ENCODE results near the gene B4GALT5.
"Not testable (repeated sequence)": the region's sequence is repeated elsewhere in the genome, so short reads cannot be mapped to it uniquely, and the experiment has no call there.

The B4GALT5 gene

GRCh38 chr20:49671433-49671832, 42.2 kb downstream of the B4GALT5 start:
- TF ChIP-seq CTCF (IDR thresholded peaks at IDR 0.05; ENCODE audit: insufficient read depth, low read depth, low read length, missing control alignments) = no peak
- H3K4me3 ChIP-seq (ENCODE audit: low read length) = no peak overlapping the region

DNA sequence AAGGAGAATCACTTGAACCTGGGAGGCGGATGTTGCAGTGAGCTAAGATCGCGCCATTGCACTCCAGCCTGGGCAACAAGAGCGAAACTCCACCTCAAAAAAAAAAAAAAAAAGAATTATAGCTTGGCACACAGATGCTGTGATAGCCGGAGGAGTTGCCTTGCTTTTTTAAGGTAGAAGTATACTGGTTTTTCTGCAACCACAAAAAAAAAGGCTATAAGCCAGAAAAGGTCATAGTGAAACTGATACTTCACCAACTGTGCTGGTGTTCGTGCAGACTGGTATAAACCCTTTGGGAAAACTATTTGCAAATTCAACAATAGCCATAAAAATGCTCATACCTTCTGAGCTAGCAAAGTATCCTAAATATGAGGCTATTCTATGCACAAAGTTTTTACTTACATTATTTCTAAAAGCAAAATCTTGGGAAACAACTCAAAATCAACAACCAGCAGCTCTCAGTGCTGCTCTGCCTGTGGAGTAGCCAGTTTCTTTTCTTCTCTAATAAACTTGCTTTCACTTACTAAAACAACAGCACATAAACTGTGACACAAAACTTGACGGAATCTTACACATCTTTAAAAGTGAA, 44.0 kb downstream of the B4GALT5 start:
- TF ChIP-seq CTCF (IDR thresholded peaks at IDR 0.05; ENCODE audit: insufficient read depth, low read depth, low read length, missing control alignments) = no peak
- H3K4me3 ChIP-seq (ENCODE audit: low read length) = no peak overlapping the region

More at GRCh38 chr20:49671433-49671832, 42.2 kb downstream of the B4GALT5 start:
- DNase-seq (ENCODE audit: low read depth) = no peak

GRCh38 chr20:49668878-49669195, 44.8 kb downstream of the B4GALT5 start:
- not testable (repeated sequence) for H3K4me3 ChIP-seq (ENCODE audit: low read length); DNase-seq (ENCODE audit: low read depth)

More for the DNA sequence above, 44.0 kb downstream of the B4GALT5 start:
- no peak for DNase-seq (ENCODE audit: low read depth)

DNA sequence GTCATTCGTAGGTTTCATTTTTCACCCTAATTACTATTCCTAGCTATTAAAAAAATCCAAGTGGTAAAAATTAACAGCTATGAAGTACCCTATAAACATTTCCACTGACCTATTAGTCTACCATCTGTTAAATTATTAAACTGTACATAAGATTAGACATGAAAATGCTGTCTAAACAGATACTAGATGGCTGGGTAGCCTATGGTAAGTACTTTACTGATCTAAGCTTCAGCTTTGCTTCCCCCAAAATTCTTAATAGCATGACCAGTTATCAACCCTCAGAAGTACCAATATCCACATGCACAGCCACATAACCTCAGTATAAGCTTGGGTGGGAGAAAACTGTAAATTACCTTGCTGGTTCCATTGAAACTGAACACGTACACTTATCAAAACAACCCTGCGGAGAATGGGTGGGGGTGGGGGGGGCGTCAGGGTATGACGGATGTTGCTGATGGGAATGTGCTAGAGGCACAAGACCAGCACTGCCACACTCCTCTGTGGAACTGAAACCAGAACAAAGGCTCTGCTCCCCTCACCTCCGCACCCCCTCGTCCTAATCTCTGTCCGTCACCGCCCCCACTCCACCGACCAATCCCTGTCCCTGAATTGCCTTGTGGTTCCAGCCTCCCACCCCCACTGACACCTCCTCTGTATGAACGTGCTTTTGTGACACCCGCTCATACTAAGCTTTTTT, 45.3 kb downstream of the B4GALT5 start:
- no peak overlapping the region for H3K4me3 ChIP-seq (ENCODE audit: low read length)
- TF ChIP-seq CTCF (IDR thresholded peaks at IDR 0.05; ENCODE audit: insufficient read depth, low read depth, low read length, missing control alignments) = no peak
- DNase-seq (ENCODE audit: low read depth) = no peak

- H3K4me3 ChIP-seq (ENCODE audit: low read length) = no peak overlapping the region
- DNase-seq (ENCODE audit: low read depth) = no peak
- TF ChIP-seq CTCF (IDR thresholded peaks at IDR 0.05; ENCODE audit: insufficient read depth, low read depth, low read length, missing control alignments) = no peak
Observed at GRCh38 chr20:49666911-49667310, 46.8 kb downstream of the B4GALT5 start.

GRCh38 chr20:49665796-49666195, 47.9 kb downstream of the B4GALT5 start:
- TF ChIP-seq CTCF (IDR thresholded peaks at IDR 0.05; ENCODE audit: insufficient read depth, low read depth, low read length, missing control alignments) = no peak
- no peak for DNase-seq (ENCODE audit: low read depth)
- no peak overlapping the region for H3K4me3 ChIP-seq (ENCODE audit: low read length)

- no peak for DNase-seq (ENCODE audit: low read depth)
- no peak overlapping the region for H3K4me3 ChIP-seq (ENCODE audit: low read length)
- TF ChIP-seq CTCF (IDR thresholded peaks at IDR 0.05; ENCODE audit: insufficient read depth, low read depth, low read length, missing control alignments) = no peak
Observed at GRCh38 chr20:49664612-49665313, 48.9 kb downstream of the B4GALT5 start.
